Gastrocnemius medialis (tissue), 4 donors: ENCODE results near the gene ENKUR.

Experiments
- POLR2A ChIP-seq, 2 donors: fragments of 450-650 bp; IDR thresholded peaks; one replicate each; pipeline ENCODE4 v1.6.1; 2017; ENCODE audit warnings: antibody characterized with exemption in 2 of 2, mild to moderate bottlenecking in 2 of 2, moderate library complexity in 2 of 2
- TF ChIP-seq, protein P1 (sequence below), 5 experiments: fragments of 450-650 bp in 3 of 5; fragments of 200-600 bp in 2 of 5; sonication (generic) in 2 of 5; IDR thresholded peaks in 4 of 5; conservative IDR thresholded peaks in 1 of 5; 1 replicate in 4 of 5; 2 replicates in 1 of 5; pipeline ENCODE4 v1.5.1; 2016 to 2019; ENCODE audit warnings: antibody characterized with exemption in 5 of 5, mild to moderate bottlenecking in 3 of 5, moderate library complexity in 3 of 5

DNA sequence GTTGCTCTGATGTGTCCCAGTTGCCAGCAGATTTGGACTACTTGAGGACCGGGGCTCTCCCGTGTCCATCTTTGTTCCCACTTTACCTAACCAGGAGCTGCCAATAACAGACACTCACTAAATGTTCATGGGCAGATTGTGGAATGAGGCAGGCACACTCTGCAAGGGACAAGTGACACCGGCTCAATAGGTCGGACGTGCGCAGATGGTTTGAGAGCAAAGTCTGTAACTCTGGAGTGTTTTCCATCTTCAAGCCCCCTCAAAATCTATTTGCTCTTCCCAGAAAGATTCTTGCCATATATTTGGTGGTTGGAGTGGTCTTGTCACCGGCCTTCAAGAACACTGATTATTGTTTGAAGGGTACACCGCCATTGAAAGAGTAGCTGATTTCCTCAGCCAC, 47.7 kb upstream of the ENKUR start:
- TF ChIP-seq, protein P1, sequence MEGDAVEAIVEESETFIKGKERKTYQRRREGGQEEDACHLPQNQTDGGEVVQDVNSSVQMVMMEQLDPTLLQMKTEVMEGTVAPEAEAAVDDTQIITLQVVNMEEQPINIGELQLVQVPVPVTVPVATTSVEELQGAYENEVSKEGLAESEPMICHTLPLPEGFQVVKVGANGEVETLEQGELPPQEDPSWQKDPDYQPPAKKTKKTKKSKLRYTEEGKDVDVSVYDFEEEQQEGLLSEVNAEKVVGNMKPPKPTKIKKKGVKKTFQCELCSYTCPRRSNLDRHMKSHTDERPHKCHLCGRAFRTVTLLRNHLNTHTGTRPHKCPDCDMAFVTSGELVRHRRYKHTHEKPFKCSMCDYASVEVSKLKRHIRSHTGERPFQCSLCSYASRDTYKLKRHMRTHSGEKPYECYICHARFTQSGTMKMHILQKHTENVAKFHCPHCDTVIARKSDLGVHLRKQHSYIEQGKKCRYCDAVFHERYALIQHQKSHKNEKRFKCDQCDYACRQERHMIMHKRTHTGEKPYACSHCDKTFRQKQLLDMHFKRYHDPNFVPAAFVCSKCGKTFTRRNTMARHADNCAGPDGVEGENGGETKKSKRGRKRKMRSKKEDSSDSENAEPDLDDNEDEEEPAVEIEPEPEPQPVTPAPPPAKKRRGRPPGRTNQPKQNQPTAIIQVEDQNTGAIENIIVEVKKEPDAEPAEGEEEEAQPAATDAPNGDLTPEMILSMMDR (IDR thresholded peaks at IDR 0.05 in 4 of 5, conservative IDR thresholded peaks at IDR 0.05 in 1 of 5): no peak
- no peak for TF ChIP-seq POLR2A (IDR thresholded peaks at IDR 0.05)
